Measurements from ENCODE around the gene ALDH1B1.

- TF ChIP-seq CTCF (optimal IDR thresholded peaks at IDR 0.05 in 1 of 3, IDR thresholded peaks at IDR 0.05 in 1 of 3, conservative IDR thresholded peaks at IDR 0.05 in 1 of 3; ENCODE audit: extremely low read depth in 1 of 3, insufficient read depth in 2 of 3, low read length in 3 of 3) = no peak
- no peak for TF ChIP-seq EZH2 (IDR thresholded peaks at IDR 0.05; ENCODE audit: low read length)
These were observed 3.8 kb downstream of the ALDH1B1 start for GRCh38 chr9:38396371-38396671.

Data from keratinocyte (primary cell).